Karpas-422 (cell line): ENCODE measurements around the gene GAMT. TPM values are rescaled to one million over a fixed set of nuclear protein-coding genes. Genes with fewer than 3 reads are reported as not detected.

Source experiments
- DNase-seq: peaks from one replicate; pipeline ENCODE4 v3.0.0-alpha.2; 2015
- H2AFZ ChIP-seq: fragments of 200-600 bp; sonication (generic); 2 replicates; pipeline ENCODE4 v1.6.1; 2014; ENCODE audit warnings: antibody characterized with exemption, low read length, mixed read lengths
- H3K27ac ChIP-seq: fragments of 200-600 bp; sonication (generic); 2 replicates; pipeline ENCODE4 v1.5.1; 2014; ENCODE audit warnings: mild to moderate bottlenecking, low read length, moderate library complexity
- H3K27me3 ChIP-seq: fragments of 200-600 bp; sonication (generic); 2 replicates; pipeline ENCODE4 v1.6.1; 2014; ENCODE audit warnings: low read length, mixed read lengths
- H3K36me3 ChIP-seq: fragments of 200-600 bp; sonication (generic); 2 replicates; pipeline ENCODE4 v1.6.1; 2014; ENCODE audit warnings: low read length, mixed read lengths; ENCODE audit not compliant: insufficient read depth
- H3K4me1 ChIP-seq: fragments of 200-600 bp; sonication (generic); 2 replicates; pipeline ENCODE4 v1.6.1; 2014; ENCODE audit warnings: mild to moderate bottlenecking, low read length, mixed read lengths
- H3K4me2 ChIP-seq: fragments of 200-600 bp; sonication (generic); 2 replicates; pipeline ENCODE4 v1.6.1; 2014; ENCODE audit warnings: low read length, low read depth, mild to moderate bottlenecking; ENCODE audit not compliant: poor library complexity, severe bottlenecking
- H3K4me3 ChIP-seq: fragments of 200-600 bp; sonication (generic); 2 replicates; pipeline ENCODE4 v1.5.1; 2014; ENCODE audit warnings: mild to moderate bottlenecking, antibody characterized with exemption, low read length, mixed read lengths
- H3K79me2 ChIP-seq: fragments of 200-600 bp; sonication (generic); 2 replicates; pipeline ENCODE4 v1.6.1; 2014; ENCODE audit warnings: mild to moderate bottlenecking, low read length, mixed read lengths
- H3K9ac ChIP-seq: fragments of 200-600 bp; sonication (generic); 2 replicates; pipeline ENCODE4 v1.6.0; 2014; ENCODE audit warnings: low read length
- H3K9me2 ChIP-seq: fragments of 200-600 bp; sonication (generic), shearing (Covaris generic); replicated peaks from 2 replicates; pipeline ENCODE4 v1.6.0; 2014; ENCODE audit warnings: mild to moderate bottlenecking, low read length, moderate library complexity; ENCODE audit not compliant: insufficient read depth
- H3K9me3 ChIP-seq: fragments of 300-700, 200-600 bp; sonication (generic); 2 replicates; pipeline ENCODE4 v1.6.1; 2014; ENCODE audit warnings: low read length, mixed read lengths
- H4K20me1 ChIP-seq: fragments of 200-600 bp; sonication (generic); 2 replicates; pipeline ENCODE4 v1.6.1; 2014; ENCODE audit warnings: mild to moderate bottlenecking, antibody characterized with exemption, low read length, low read depth; ENCODE audit not compliant: insufficient read depth
- total RNA-seq: library from RNA; depleted of rRNA; stranded (reverse); fragments of >200 nt; shearing (Covaris generic); gene quantifications from 2 replicates; pipeline ENCODE4 v1.2.3, GENCODE V29; 2014; ENCODE audit warnings: low replicate concordance

Gene GAMT
- total RNA-seq, 1 experiment from 2014 or later = 63.7 TPM

- DNase-seq = no peak
- Histone ChIP-seq H3K4me3 (no peak overlapping the region), H3K9ac (no peak overlapping the region), H3K27ac (no peak overlapping the region), H3K4me2 (no peak overlapping the region), H3K9me2 (no peaks in the 10 kb centered on the region), H2AFZ (no peak overlapping the region), H3K79me2 (peaks cover 58% of the 10 kb centered on the region), H3K4me1 (no peaks in the 10 kb centered on the region), H3K9me3 (no peaks in the 10 kb centered on the region), H3K27me3 (no peaks in the 10 kb centered on the region), H3K36me3 (peaks cover 26% of the 10 kb centered on the region), H4K20me1 (peaks cover 64% of the 10 kb centered on the region)
Measured at GRCh38 chr19:1418951-1419738, 17.8 kb upstream of the GAMT start.

- peaks cover 66% of the 10 kb centered on the region for H4K20me1 ChIP-seq
- H2AFZ ChIP-seq = no peak overlapping the region
- H3K4me3 ChIP-seq = no peak overlapping the region
- no peaks in the 10 kb centered on the region for H3K4me1 ChIP-seq
- H3K9ac ChIP-seq = no peak overlapping the region
- H3K9me3 ChIP-seq = no peaks in the 10 kb centered on the region
- no peak overlapping the region for H3K4me2 ChIP-seq
- H3K9me2 ChIP-seq = no peaks in the 10 kb centered on the region
- H3K36me3 ChIP-seq = peaks cover 26% of the 10 kb centered on the region
- H3K79me2 ChIP-seq = peaks cover 61% of the 10 kb centered on the region
- H3K27ac ChIP-seq = no peak overlapping the region
- no peaks in the 10 kb centered on the region for H3K27me3 ChIP-seq
- DNase-seq = no peak
Measured at GRCh38 chr19:1418496-1418775, 17.1 kb upstream of the GAMT start.

DNA sequence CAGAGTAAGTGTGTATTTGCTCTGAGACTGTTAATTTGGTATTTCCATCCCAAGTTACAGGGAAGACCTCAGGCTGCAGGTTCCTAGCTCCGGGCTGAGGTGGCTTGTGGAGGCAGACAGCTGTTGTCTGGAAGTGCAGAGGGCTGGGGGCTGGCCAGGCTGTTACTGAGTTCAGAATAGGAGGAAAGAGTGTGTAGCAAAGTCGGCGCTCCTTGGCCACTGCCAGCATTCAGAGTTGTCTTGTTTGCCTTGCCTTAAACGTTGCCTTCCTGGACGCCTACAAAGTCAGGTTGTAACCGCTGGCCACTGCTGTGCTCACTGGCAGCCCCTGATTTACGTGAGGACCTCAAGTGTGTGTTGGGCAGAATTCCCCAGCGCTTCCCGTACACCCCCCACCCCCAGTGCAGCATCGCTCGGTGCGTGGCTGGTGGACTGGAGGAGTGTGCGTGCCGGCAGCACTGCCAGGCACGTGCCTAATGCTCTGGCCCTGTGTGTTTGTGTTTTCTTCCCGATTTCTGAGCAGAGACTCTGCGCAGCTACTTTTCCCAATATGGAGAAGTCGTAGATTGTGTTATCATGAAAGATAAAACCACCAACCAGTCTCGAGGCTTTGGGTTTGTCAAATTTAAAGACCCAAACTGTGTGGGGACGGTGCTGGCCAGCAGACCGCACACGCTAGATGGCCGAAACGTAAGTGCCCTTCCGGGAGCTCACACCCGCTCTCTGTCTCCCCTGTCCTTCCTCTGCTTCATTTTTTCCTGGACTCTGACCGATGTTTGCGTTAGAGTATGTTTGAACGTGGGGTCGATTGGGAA lies 16.5 kb upstream of the GAMT start:
- Histone ChIP-seq H3K4me1 (no peaks in the 10 kb centered on the region), H3K4me3 (no peak overlapping the region), H4K20me1 (peaks cover 71% of the 10 kb centered on the region), H2AFZ (no peak overlapping the region), H3K4me2 (no peak overlapping the region), H3K27me3 (no peaks in the 10 kb centered on the region), H3K27ac (no peak overlapping the region), H3K9me2 (no peaks in the 10 kb centered on the region), H3K36me3 (peaks cover 26% of the 10 kb centered on the region), H3K79me2 (peaks cover 65% of the 10 kb centered on the region), H3K9ac (no peak overlapping the region), H3K9me3 (no peaks in the 10 kb centered on the region)
- peak; percentile 34 for DNase-seq

DNA sequence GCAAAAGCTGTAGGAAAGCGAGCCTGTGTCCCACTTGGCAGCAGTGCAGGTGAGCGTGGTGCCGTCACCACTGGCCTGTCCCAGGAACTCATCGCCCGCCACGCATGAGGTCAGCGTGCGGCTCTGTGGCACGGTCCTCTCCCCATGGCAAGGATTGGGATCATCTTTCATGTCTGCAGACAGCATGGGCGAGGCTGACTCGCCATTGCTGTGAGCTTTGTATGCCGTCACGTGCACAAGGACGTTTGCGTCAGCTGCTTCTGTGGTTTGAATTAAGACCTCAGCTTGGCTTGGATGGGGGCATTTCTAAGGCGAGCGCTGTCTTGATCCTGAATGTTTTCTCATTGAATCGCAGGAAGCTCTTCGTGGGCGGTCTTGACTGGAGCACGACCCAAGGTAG lies 15.8 kb upstream of the GAMT start:
- Histone ChIP-seq H2AFZ (no peak overlapping the region), H3K9ac (no peak overlapping the region), H3K27me3 (no peaks in the 10 kb centered on the region), H3K36me3 (peaks cover 21% of the 10 kb centered on the region), H3K4me1 (no peaks in the 10 kb centered on the region), H3K27ac (no peak overlapping the region), H3K9me2 (no peaks in the 10 kb centered on the region), H4K20me1 (peaks cover 75% of the 10 kb centered on the region), H3K79me2 (peaks cover 73% of the 10 kb centered on the region), H3K9me3 (no peaks in the 10 kb centered on the region), H3K4me3 (no peak overlapping the region), H3K4me2 (no peak overlapping the region)
- no peak for DNase-seq

GRCh38 chr19:1416014-1416841 lies 14.9 kb upstream of the GAMT start:
- Histone ChIP-seq H3K9ac (no peak overlapping the region), H3K36me3 (peaks cover 26% of the 10 kb centered on the region), H3K27me3 (no peaks in the 10 kb centered on the region), H3K79me2 (peaks cover 82% of the 10 kb centered on the region), H2AFZ (no peak overlapping the region), H3K9me3 (no peaks in the 10 kb centered on the region), H3K27ac (no peak overlapping the region), H3K4me1 (no peaks in the 10 kb centered on the region), H3K9me2 (no peaks in the 10 kb centered on the region), H3K4me2 (no peak overlapping the region), H4K20me1 (peaks cover 82% of the 10 kb centered on the region), H3K4me3 (no peak overlapping the region)
- no peak for DNase-seq

DNA sequence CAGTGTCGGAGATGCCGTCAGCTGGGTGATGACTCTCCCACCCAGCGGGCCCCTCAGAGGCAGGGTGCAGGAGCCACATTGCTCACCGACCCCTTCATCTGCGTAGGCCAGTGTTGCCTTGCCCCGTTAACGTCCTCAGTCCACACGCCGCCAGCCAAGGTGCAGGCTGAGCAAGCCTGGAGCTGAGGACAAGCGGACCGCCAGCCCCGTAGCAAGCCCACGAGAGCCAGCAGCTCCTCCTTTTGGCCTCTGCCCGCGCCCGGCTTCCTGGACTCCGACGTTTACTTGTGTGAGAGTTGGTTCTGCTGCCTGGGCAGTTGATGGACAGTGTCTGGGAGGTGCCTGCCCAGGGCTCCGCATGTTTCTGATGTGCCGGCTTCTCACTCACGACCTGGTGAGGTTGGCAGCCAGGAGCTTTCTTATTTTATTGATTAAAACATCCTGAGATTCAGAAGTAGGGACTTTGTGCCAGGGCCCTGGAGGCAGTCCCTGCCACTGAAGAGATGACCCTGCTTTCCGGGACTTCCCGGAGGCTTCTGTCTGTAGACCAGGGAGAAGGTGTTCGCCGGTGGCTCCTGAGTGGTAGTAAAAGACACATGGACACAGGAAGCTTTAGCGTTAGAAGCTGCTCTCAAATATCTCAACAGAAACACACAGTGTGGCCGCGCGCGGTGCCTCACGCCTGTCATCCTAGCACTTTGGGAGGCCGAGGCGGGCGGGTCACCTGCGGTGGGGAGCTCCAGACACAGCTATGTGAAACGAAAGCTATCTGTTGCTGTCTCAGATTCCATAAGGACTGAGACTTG lies 11.9 kb upstream of the GAMT start:
- H3K9ac ChIP-seq = no peak overlapping the region
- H3K9me3 ChIP-seq = no peaks in the 10 kb centered on the region
- no peak overlapping the region for H3K4me3 ChIP-seq
- peaks cover 12% of the 10 kb centered on the region for H3K4me1 ChIP-seq
- H4K20me1 ChIP-seq = peaks cover 91% of the 10 kb centered on the region
- H3K79me2 ChIP-seq = peaks cover 99% of the 10 kb centered on the region
- no peak overlapping the region for H2AFZ ChIP-seq
- H3K4me2 ChIP-seq = no peak overlapping the region
- no peak for DNase-seq
- peaks cover 19% of the 10 kb centered on the region for H3K36me3 ChIP-seq
- H3K27me3 ChIP-seq = no peaks in the 10 kb centered on the region
- H3K27ac ChIP-seq = no peak overlapping the region
- no peaks in the 10 kb centered on the region for H3K9me2 ChIP-seq

GRCh38 chr19:1412323-1412923 lies 11.1 kb upstream of the GAMT start:
- H3K4me2 ChIP-seq = no peak overlapping the region

More at GRCh38 chr19:1412323-1412923, 11.1 kb upstream of the GAMT start:
- H3K36me3 ChIP-seq = peaks cover 19% of the 10 kb centered on the region
- H3K79me2 ChIP-seq = peaks cover 96% of the 10 kb centered on the region
- H3K27me3 ChIP-seq = no peaks in the 10 kb centered on the region
- no peak overlapping the region for H3K4me3 ChIP-seq
- H4K20me1 ChIP-seq = peaks cover 85% of the 10 kb centered on the region
- peaks cover 12% of the 10 kb centered on the region for H3K4me1 ChIP-seq
- no peak overlapping the region for H2AFZ ChIP-seq
- no peaks in the 10 kb centered on the region for H3K9me3 ChIP-seq
- no peaks in the 10 kb centered on the region for H3K9me2 ChIP-seq
- no peak overlapping the region for H3K9ac ChIP-seq
- no peak for DNase-seq
- no peak overlapping the region for H3K27ac ChIP-seq
